Uterus (tissue), 2 donors: Measurements from ENCODE around the gene MED27.

Experiments
- POLR2A ChIP-seq, 2 donors: fragments of 450-650 bp; IDR thresholded peaks; one replicate each; pipeline ENCODE4 v1.6.1; 2016; ENCODE audit warnings: antibody characterized with exemption in 2 of 2, mild to moderate bottlenecking in 1 of 2, moderate library complexity in 1 of 2
- TF ChIP-seq, protein P1 (sequence below), 4 experiments: fragments of 200-600 bp in 2 of 4; fragments of 450-650 bp in 2 of 4; sonication (generic) in 2 of 4; IDR thresholded peaks; one replicate each; pipeline ENCODE4 v1.5.1; 2016 to 2019; ENCODE audit warnings: antibody characterized with exemption in 4 of 4, mild to moderate bottlenecking in 2 of 4, moderate library complexity in 1 of 4

DNA sequence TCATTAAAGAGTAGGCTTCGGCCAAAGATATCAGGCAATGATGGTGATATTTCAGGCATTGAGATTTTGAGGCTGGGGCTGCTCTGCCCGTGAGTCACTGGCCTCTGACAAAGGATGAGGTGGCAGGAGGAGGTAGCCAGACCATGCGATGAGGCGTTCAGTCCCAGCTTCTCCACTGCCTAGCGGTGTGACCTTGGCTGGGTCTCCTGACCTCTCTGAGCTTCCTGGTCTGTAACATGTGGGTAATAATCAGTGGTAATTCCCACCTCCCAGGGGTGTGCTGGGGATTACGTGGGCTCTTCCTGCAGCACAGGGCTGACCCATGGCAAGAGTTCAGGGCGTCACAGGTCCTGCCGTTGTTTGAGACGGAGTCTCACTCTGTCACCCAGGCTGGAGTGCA is 266.6 kb downstream of the MED27 start:
- no peak for TF ChIP-seq POLR2A (IDR thresholded peaks at IDR 0.05)
- TF ChIP-seq, protein P1, sequence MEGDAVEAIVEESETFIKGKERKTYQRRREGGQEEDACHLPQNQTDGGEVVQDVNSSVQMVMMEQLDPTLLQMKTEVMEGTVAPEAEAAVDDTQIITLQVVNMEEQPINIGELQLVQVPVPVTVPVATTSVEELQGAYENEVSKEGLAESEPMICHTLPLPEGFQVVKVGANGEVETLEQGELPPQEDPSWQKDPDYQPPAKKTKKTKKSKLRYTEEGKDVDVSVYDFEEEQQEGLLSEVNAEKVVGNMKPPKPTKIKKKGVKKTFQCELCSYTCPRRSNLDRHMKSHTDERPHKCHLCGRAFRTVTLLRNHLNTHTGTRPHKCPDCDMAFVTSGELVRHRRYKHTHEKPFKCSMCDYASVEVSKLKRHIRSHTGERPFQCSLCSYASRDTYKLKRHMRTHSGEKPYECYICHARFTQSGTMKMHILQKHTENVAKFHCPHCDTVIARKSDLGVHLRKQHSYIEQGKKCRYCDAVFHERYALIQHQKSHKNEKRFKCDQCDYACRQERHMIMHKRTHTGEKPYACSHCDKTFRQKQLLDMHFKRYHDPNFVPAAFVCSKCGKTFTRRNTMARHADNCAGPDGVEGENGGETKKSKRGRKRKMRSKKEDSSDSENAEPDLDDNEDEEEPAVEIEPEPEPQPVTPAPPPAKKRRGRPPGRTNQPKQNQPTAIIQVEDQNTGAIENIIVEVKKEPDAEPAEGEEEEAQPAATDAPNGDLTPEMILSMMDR (IDR thresholded peaks at IDR 0.05) = no peak
